Tibial nerve (tissue), 4 donors: ENCODE results near the gene CD180. TPM values are rescaled to one million over a fixed set of nuclear protein-coding genes. Genes with fewer than 3 reads are reported as not detected.

Source experiments
- DNase-seq, 2 donors: peaks; one replicate each; pipeline ENCODE4 v3.0.0-alpha.2; 2019; ENCODE audit warnings: low spot score in 2 of 2
- H3K27ac ChIP-seq, 4 donors: fragments of 200-600 bp; sonication (generic) in 3 of 4; one replicate each; pipeline ENCODE4 v1.5.1; 2017 to 2019; ENCODE audit warnings: mild to moderate bottlenecking in 1 of 4
- H3K27me3 ChIP-seq, 2 donors: fragments of 200-600 bp; sonication (generic) in 1 of 2; one replicate each; pipeline versions ENCODE4 v1.5.1 to v1.6.0; 2017 to 2019
- H3K36me3 ChIP-seq, 3 donors: fragments of 200-600 bp; sonication (generic); one replicate each; pipeline ENCODE4 v1.5.1; 2018 to 2019
- H3K4me1 ChIP-seq, 4 donors: fragments of 200-600 bp; sonication (generic) in 3 of 4; one replicate each; pipeline ENCODE4 v1.5.1; 2017 to 2019
- H3K4me3 ChIP-seq, 4 donors: fragments of 200-600 bp; sonication (generic) in 3 of 4; one replicate each; pipeline ENCODE4 v1.5.1; 2017 to 2019; ENCODE audit warnings: mild to moderate bottlenecking in 1 of 4, moderate library complexity in 1 of 4
- H3K9me3 ChIP-seq, 4 donors: fragments of 200-600 bp; sonication (generic) in 3 of 4; one replicate each; pipeline ENCODE4 v1.5.1; 2017 to 2019
- CTCF ChIP-seq, 5 experiments: fragments of 200-600 bp in 3 of 5; fragments of 450-650 bp in 2 of 5; sonication (generic) in 3 of 5; IDR thresholded peaks; one replicate each; pipeline ENCODE4 v1.5.1; 2016 to 2019; ENCODE audit warnings: antibody characterized with exemption in 5 of 5, mild to moderate bottlenecking in 3 of 5, moderate library complexity in 2 of 5
- EP300 ChIP-seq, 2 donors: sonication (generic); formaldehyde crosslinking; IDR thresholded peaks; one replicate each; pipeline ENCODE4 v1.6.1; 2017; ENCODE audit warnings: antibody characterized with exemption in 2 of 2, mild to moderate bottlenecking in 1 of 2
- POLR2A ChIP-seq, 2 donors: fragments of 450-650 bp; IDR thresholded peaks; one replicate each; pipeline ENCODE4 v1.6.1; 2017; ENCODE audit warnings: antibody characterized with exemption in 2 of 2, mild to moderate bottlenecking in 2 of 2, moderate library complexity in 2 of 2
- WGBS, 2 donors: methylation state at CpG; one replicate each; pipeline ENCODE4 v1.1.5; 2018; 5-methylcytosine and 5-hydroxymethylcytosine counted together
- total RNA-seq, 4 donors: library from RNA; depleted of rRNA; stranded (reverse); fragments of >200 nt; gene quantifications; one replicate each; pipeline ENCODE4 v1.1.0, GENCODE V29; 2016

The CD180 gene
- total RNA-seq, 4 donors from 2014 or later: 0.21 to 2.7 (median 0.52) TPM

- 73 to 80% methylated on average over 5 of the region's 5 CpGs for WGBS, 2 donors
- Histone ChIP-seq H3K36me3 (peaks cover 0 to 21% (median 0%) of the 10 kb centered on the region in 3 donors), H3K27me3 (no peaks in the 10 kb centered on the region), H3K27ac (no peak overlapping the region), H3K4me1 (peaks cover 0 to 1% (median 0%) of the 10 kb centered on the region in 4 donors), H3K9me3 (no peaks in the 10 kb centered on the region), H3K4me3 (no peak overlapping the region)
- TF ChIP-seq CTCF (IDR thresholded peaks at IDR 0.05): no peak
- TF ChIP-seq EP300 (IDR thresholded peaks at IDR 0.05): no peak
- TF ChIP-seq POLR2A (IDR thresholded peaks at IDR 0.05): no peak
- no peak for DNase-seq
Measured at GRCh38 chr5:67154556-67155206, 41.9 kb downstream of the CD180 start.

- no peaks in the 10 kb centered on the region for H3K27me3 ChIP-seq
- no peak for DNase-seq
- TF ChIP-seq CTCF (IDR thresholded peaks at IDR 0.05): no peak
- TF ChIP-seq EP300 (IDR thresholded peaks at IDR 0.05): no peak
- no peak for TF ChIP-seq POLR2A (IDR thresholded peaks at IDR 0.05)
- 91 to 96% methylated on average over 2 of the region's 2 CpGs for WGBS, 2 donors
- peaks cover 0 to 21% (median 0%) of the 10 kb centered on the region in 3 donors for H3K36me3 ChIP-seq
- H3K9me3 ChIP-seq: no peaks in the 10 kb centered on the region
- H3K4me3 ChIP-seq: no peak overlapping the region
- peaks cover 0 to 5% (median 0%) of the 10 kb centered on the region in 4 donors for H3K4me1 ChIP-seq
- H3K27ac ChIP-seq: no peak overlapping the region
Measured at GRCh38 chr5:67153292-67153691, 43.3 kb downstream of the CD180 start.

- H3K36me3 ChIP-seq: peaks cover 0 to 21% (median 0%) of the 10 kb centered on the region in 3 donors
- TF ChIP-seq POLR2A (IDR thresholded peaks at IDR 0.05): no peak
- TF ChIP-seq EP300 (IDR thresholded peaks at IDR 0.05): no peak
- TF ChIP-seq CTCF (IDR thresholded peaks at IDR 0.05): no peak
- no peaks in the 10 kb centered on the region for H3K9me3 ChIP-seq
- 52 to 63% methylated on average over 6 of the region's 6 CpGs for WGBS, 2 donors
- H3K4me3 ChIP-seq: no peak overlapping the region
- H3K27me3 ChIP-seq: no peaks in the 10 kb centered on the region
- H3K27ac ChIP-seq: no peak overlapping the region
- H3K4me1 ChIP-seq: peaks cover 0 to 5% (median 0%) of the 10 kb centered on the region in 4 donors
- DNase-seq: no peak
Measured at GRCh38 chr5:67152400-67152799, 44.2 kb downstream of the CD180 start.

GRCh38 chr5:67149951-67150523, 46.6 kb downstream of the CD180 start:
- Histone ChIP-seq H3K4me3 (peak overlapping the region in 1 of 4 donors; percentile 29), H3K9me3 (no peaks in the 10 kb centered on the region), H3K27me3 (no peaks in the 10 kb centered on the region), H3K36me3 (peaks cover 0 to 25% (median 0%) of the 10 kb centered on the region in 3 donors), H3K27ac (no peak overlapping the region), H3K4me1 (peaks cover 0 to 5% (median 0%) of the 10 kb centered on the region in 4 donors)
- TF ChIP-seq CTCF (IDR thresholded peaks at IDR 0.05) (peak; percentile 33 to 65 (median 46)), POLR2A (IDR thresholded peaks at IDR 0.05) (no peak)
- DNase-seq: no peak
- 67 to 88% methylated on average over 1 of the region's 1 CpG for WGBS, 2 donors
